Measurements from ENCODE around the gene LELP1. TPM values are rescaled to one million over a fixed set of nuclear protein-coding genes. Genes with fewer than 3 reads are reported as not detected.
"Not testable (repeated sequence)": the region's sequence is repeated elsewhere in the genome, so short reads cannot be mapped to it uniquely, and the experiment has no call there.

LELP1 gene
- total RNA-seq, 2 experiments from 2014 or later: not detected

GRCh38 chr1:153229076-153229829, 26.0 kb downstream of the LELP1 start:
- intact Hi-C loops (cut with DNase I, micrococcal nuclease); H3K4me1 ChIP-seq (ENCODE audit: insufficient read depth, low read length); H3K4me3 Mint-ChIP-seq; POLR2A ChIA-PET; H3K9me3 ChIP-seq (ENCODE audit: control insufficient read depth in 1 of 2, insufficient read depth in 1 of 2, low read length in 2 of 2); H3K27ac Mint-ChIP-seq; ATAC-seq (ENCODE audit: poor library complexity); H3K36me3 ChIP-seq (ENCODE audit: insufficient read depth, low read length); H3K9me3 Mint-ChIP-seq; H3K27ac ChIP-seq (ENCODE audit: low read depth in 1 of 2, low read length in 2 of 2); H3K4me1 Mint-ChIP-seq (ENCODE audit: low read depth); H3K4me3 ChIP-seq (ENCODE audit: low read length); H3K36me3 Mint-ChIP-seq (ENCODE audit: low read depth): not testable (repeated sequence)
- TF ChIP-seq CTCF (IDR thresholded peaks at IDR 0.05): peak; percentile 56
- CTCF ChIA-PET: interaction anchor here (1.1 kb wide), 1 partner anchor 9 kb away, joined by 3 read pairs; no protein-coding TSS in a partner anchor
- H3K27me3 Mint-ChIP-seq: peaks cover 27% of the 10 kb centered on the region
- peak in 2 of 14 experiments; percentile 1 to 4 for DNase-seq
- H3K27me3 ChIP-seq (ENCODE audit: control insufficient read depth in 1 of 2, insufficient read depth in 2 of 2, low read length in 2 of 2): peaks cover 0 to 11% of the 10 kb centered on the region in 2 experiments

- H3K4me3 ChIP-seq (ENCODE audit: low read length): no peak overlapping the region
- ChIA-PET CTCF (no interaction called here), POLR2A (no interaction called here)
- intact Hi-C loops (cut with DNase I, micrococcal nuclease): no loop called here
- H3K27ac ChIP-seq (ENCODE audit: low read depth in 1 of 2, low read length in 2 of 2): no peak overlapping the region
- Mint-ChIP-seq H3K9me3 (no peaks in the 10 kb centered on the region), H3K4me3 (no peak overlapping the region), H3K27ac (no peak overlapping the region), H3K4me1 (ENCODE audit: low read depth) (no peaks in the 10 kb centered on the region), H3K36me3 (ENCODE audit: low read depth) (no peaks in the 10 kb centered on the region), H3K27me3 (peaks cover 34% of the 10 kb centered on the region)
- DNase-seq: no peak
- no peaks in the 10 kb centered on the region for H3K36me3 ChIP-seq (ENCODE audit: insufficient read depth, low read length)
- peaks cover 0 to 14% of the 10 kb centered on the region in 2 experiments for H3K27me3 ChIP-seq (ENCODE audit: control insufficient read depth in 1 of 2, insufficient read depth in 2 of 2, low read length in 2 of 2)
- H3K9me3 ChIP-seq (ENCODE audit: control insufficient read depth in 1 of 2, insufficient read depth in 1 of 2, low read length in 2 of 2): no peaks in the 10 kb centered on the region
- no peak for TF ChIP-seq CTCF (IDR thresholded peaks at IDR 0.05)
- ATAC-seq (ENCODE audit: poor library complexity): no peak
- no peaks in the 10 kb centered on the region for H3K4me1 ChIP-seq (ENCODE audit: insufficient read depth, low read length)
These were observed 28.1 kb downstream of the LELP1 start for GRCh38 chr1:153231363-153231762.

GRCh38 chr1:153231785-153232184, 28.6 kb downstream of the LELP1 start:
- no peaks in the 10 kb centered on the region for H3K36me3 ChIP-seq (ENCODE audit: insufficient read depth, low read length)
- ATAC-seq (ENCODE audit: poor library complexity): no peak
- H3K27ac Mint-ChIP-seq: no peak overlapping the region
- H3K36me3 Mint-ChIP-seq (ENCODE audit: low read depth): no peaks in the 10 kb centered on the region
- no peak for DNase-seq
- no peaks in the 10 kb centered on the region for H3K9me3 ChIP-seq (ENCODE audit: control insufficient read depth in 1 of 2, insufficient read depth in 1 of 2, low read length in 2 of 2)
- no peak for TF ChIP-seq CTCF (IDR thresholded peaks at IDR 0.05)
- peaks cover 0 to 14% of the 10 kb centered on the region in 2 experiments for H3K27me3 ChIP-seq (ENCODE audit: control insufficient read depth in 1 of 2, insufficient read depth in 2 of 2, low read length in 2 of 2)
- POLR2A ChIA-PET: no interaction called here
- intact Hi-C loops (cut with DNase I, micrococcal nuclease): no loop called here
- no peak overlapping the region for H3K4me3 Mint-ChIP-seq
- H3K4me1 Mint-ChIP-seq (ENCODE audit: low read depth): no peaks in the 10 kb centered on the region
- H3K27me3 Mint-ChIP-seq: peaks cover 34% of the 10 kb centered on the region
- H3K27ac ChIP-seq (ENCODE audit: low read depth in 1 of 2, low read length in 2 of 2): no peak overlapping the region
- H3K4me3 ChIP-seq (ENCODE audit: low read length): no peak overlapping the region
- H3K9me3 Mint-ChIP-seq: no peaks in the 10 kb centered on the region
- CTCF ChIA-PET: no interaction called here
- H3K4me1 ChIP-seq (ENCODE audit: insufficient read depth, low read length): no peaks in the 10 kb centered on the region

All from CD4-positive, alpha-beta T cell (primary cell).